Body of pancreas (tissue), 4 donors: Measurements from ENCODE around the gene SLC22A23.

ENCODE experiments used
- CTCF ChIP-seq, 7 experiments: fragments of 450-650 bp in 4 of 7; fragments of 200-600 bp in 3 of 7; sonication (generic) in 3 of 7; IDR thresholded peaks; one replicate each; pipeline ENCODE4 v1.5.1; 2016 to 2019; ENCODE audit warnings: antibody characterized with exemption in 7 of 7
- POLR2A ChIP-seq, 3 donors: fragments of 450-650 bp; IDR thresholded peaks; one replicate each; pipeline ENCODE4 v1.6.1; 2016; ENCODE audit warnings: antibody characterized with exemption in 3 of 3, mild to moderate bottlenecking in 2 of 3

DNA sequence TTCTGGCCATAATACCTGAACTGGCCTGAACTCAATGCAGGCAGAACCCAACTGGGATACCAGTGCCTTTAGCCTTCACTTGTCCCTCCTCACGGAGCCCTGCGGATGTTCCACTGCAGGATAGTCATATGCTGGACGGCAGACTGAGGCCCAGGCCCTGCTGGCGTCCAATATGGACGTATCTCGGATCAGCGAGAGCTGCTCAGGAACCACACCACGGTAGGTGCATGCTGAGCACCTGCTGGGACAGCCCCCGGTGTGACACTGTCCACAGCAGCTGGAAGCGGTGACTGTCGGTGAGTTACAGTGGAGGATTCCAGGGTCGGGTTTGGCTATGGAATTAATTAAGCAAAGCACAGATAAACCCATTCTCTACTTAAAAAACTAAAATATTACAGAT is 149.4 kb downstream of the SLC22A23 start:
- TF ChIP-seq CTCF (IDR thresholded peaks at IDR 0.05) (no peak), POLR2A (IDR thresholded peaks at IDR 0.05) (no peak)
